Caki2 (cell line): Measurements from ENCODE around the gene RHOBTB1. TPM values are rescaled to one million over a fixed set of nuclear protein-coding genes. Genes with fewer than 3 reads are reported as not detected.
A peak's percentile ranks its signal among the peaks of the same experiment; 100 is the strongest.
"Not testable (repeated sequence)": the region's sequence is repeated elsewhere in the genome, so short reads cannot be mapped to it uniquely, and the experiment has no call there.

Experiments used
- DNase-seq: peaks from one replicate; pipeline ENCODE4 v3.0.0-alpha.2; 2015; ENCODE audit warnings: low read depth
- in situ Hi-C: cut with HindIII; loops from 2 replicates; pipeline ENCODE4 v1.10.0; 2016; ENCODE audit warnings: low sequenced_read_pairs, low pct_unique_long_range_greater_than_20kb, mixed read lengths
- total RNA-seq: library from RNA; depleted of rRNA; stranded (reverse); fragments of >200 nt; shearing (Covaris generic); gene quantifications from 2 replicates; pipeline ENCODE4 v1.2.3, GENCODE V29; 2014; ENCODE audit warnings: low replicate concordance

RHOBTB1 gene
- total RNA-seq, 1 experiment from 2014 or later = 26.7 TPM

- in situ Hi-C loops = no loop called here
- no peak for DNase-seq
These were observed 28.0 kb downstream of the RHOBTB1 start for GRCh38 chr10:60916025-60916424.

GRCh38 chr10:60914690-60915141, 29.3 kb downstream of the RHOBTB1 start:
- DNase-seq = peak; percentile 79
- in situ Hi-C loops = no loop called here

GRCh38 chr10:60913657-60914056, 30.3 kb downstream of the RHOBTB1 start:
- in situ Hi-C loops = no loop called here
- no peak for DNase-seq

- DNase-seq = no peak
- in situ Hi-C loops = no loop called here
These were observed 30.9 kb downstream of the RHOBTB1 start for GRCh38 chr10:60913071-60913470.

- in situ Hi-C loops = no loop called here
- no peak for DNase-seq
These were observed 32.3 kb downstream of the RHOBTB1 start for GRCh38 chr10:60911715-60912114.

- in situ Hi-C loops = no loop called here
- DNase-seq = no peak
These were observed 32.8 kb downstream of the RHOBTB1 start for GRCh38 chr10:60911216-60911615.

GRCh38 chr10:60910543-60910942, 33.4 kb downstream of the RHOBTB1 start:
- no peak for DNase-seq
- in situ Hi-C loops = no loop called here

GRCh38 chr10:60908896-60909295, 35.1 kb downstream of the RHOBTB1 start:
- no peak for DNase-seq
- in situ Hi-C loops = no loop called here

- in situ Hi-C loops = no loop called here
- DNase-seq = no peak
These were observed 36.0 kb downstream of the RHOBTB1 start for GRCh38 chr10:60908031-60908430.

- DNase-seq = no peak
- in situ Hi-C loops = no loop called here
These were observed 36.7 kb downstream of the RHOBTB1 start for GRCh38 chr10:60907236-60907635.

GRCh38 chr10:60906825-60907224, 37.2 kb downstream of the RHOBTB1 start:
- in situ Hi-C loops, DNase-seq: not testable (repeated sequence)

- in situ Hi-C loops = no loop called here
- no peak for DNase-seq
These were observed 37.6 kb downstream of the RHOBTB1 start for GRCh38 chr10:60906411-60906810.

- in situ Hi-C loops = no loop called here
- DNase-seq = no peak
These were observed 38.4 kb downstream of the RHOBTB1 start for GRCh38 chr10:60905580-60905979.

GRCh38 chr10:60903096-60903495, 40.9 kb downstream of the RHOBTB1 start:
- in situ Hi-C loops = no loop called here
- no peak for DNase-seq

GRCh38 chr10:60901561-60902235, 42.3 kb downstream of the RHOBTB1 start:
- no peak for DNase-seq
- in situ Hi-C loops = no loop called here

GRCh38 chr10:60899266-60899665, 44.7 kb downstream of the RHOBTB1 start:
- no peak for DNase-seq
- in situ Hi-C loops = no loop called here

GRCh38 chr10:60898321-60898720, 45.7 kb downstream of the RHOBTB1 start:
- in situ Hi-C loops = no loop called here
- no peak for DNase-seq

- DNase-seq = no peak
- in situ Hi-C loops = no loop called here
These were observed 47.2 kb downstream of the RHOBTB1 start for GRCh38 chr10:60896810-60897209.

GRCh38 chr10:60896033-60896432, 48.0 kb downstream of the RHOBTB1 start:
- DNase-seq = no peak
- in situ Hi-C loops = no loop called here

GRCh38 chr10:60894786-60895185, 49.2 kb downstream of the RHOBTB1 start:
- DNase-seq = no peak

More at GRCh38 chr10:60894786-60895185, 49.2 kb downstream of the RHOBTB1 start:
- in situ Hi-C loops = no loop called here
